SK-N-SH (cell line): ENCODE measurements around the gene SPTLC2. TPM values are rescaled to one million over a fixed set of nuclear protein-coding genes. Genes with fewer than 3 reads are reported as not detected.
A peak's percentile ranks its signal among the peaks of the same experiment; 100 is the strongest.

Experiments used
- CTCF ChIA-PET: fragments of 300-600, 350-600 bp; formaldehyde crosslinking; extraction: SDS; loops from one replicate; lab custom pipeline; 2021; lab: Yijun Ruan, JAX
- POLR2A ChIA-PET: fragments of 350-600 bp; sonication (Branson Sonifier 250); formaldehyde crosslinking; extraction: SDS; loops from one replicate; lab custom pipeline; 2020; ENCODE audit warnings: antibody characterized with exemption, inconsistent platforms; lab: Yijun Ruan, JAX
- DNase-seq: peaks from one replicate; pipeline ENCODE4 v3.0.0; 2012
- H2AFZ ChIP-seq: fragments of 200-600 bp; sonication (generic); 2 replicates; pipeline ENCODE4 v1.8.1; 2016; ENCODE audit warnings: antibody characterized with exemption, mild to moderate bottlenecking, low read depth
- H3F3A ChIP-seq: fragments of 200-600 bp; sonication (generic); replicated peaks from 2 replicates; pipeline ENCODE3; 2016; ENCODE audit warnings: antibody characterized with exemption, mild to moderate bottlenecking; ENCODE audit not compliant: insufficient read depth
- H3K27ac ChIP-seq, 2 experiments: fragments of 200-500 bp in 1 of 2; fragments of 200-600 bp in 1 of 2; sonication (Bioruptor generic) in 1 of 2; sonication (generic), shearing (Covaris generic) in 1 of 2; 2 replicates each; pipeline versions ENCODE4 v1.5.1 to v1.6.1; 2014 to 2016; ENCODE audit warnings: low read depth in 2 of 2, inconsistent platforms in 1 of 2, low read length in 1 of 2, mild to moderate bottlenecking in 1 of 2, mixed read lengths in 1 of 2
- H3K27me3 ChIP-seq: fragments of 200-600 bp; sonication (generic), shearing (Covaris generic); 2 replicates; pipeline ENCODE4 v1.6.1; 2016; ENCODE audit warnings: mixed run types; ENCODE audit not compliant: insufficient read depth
- H3K36me3 ChIP-seq, 2 experiments: fragments of 200-500 bp in 1 of 2; fragments of 200-600 bp in 1 of 2; sonication (Bioruptor generic) in 1 of 2; sonication (generic) in 1 of 2; replicated peaks in 1 of 2; 2 replicates each; pipeline versions ENCODE3 to v1.5.1; 2014 to 2016; ENCODE audit warnings: low read length in 1 of 2, mild to moderate bottlenecking in 1 of 2; ENCODE audit not compliant: insufficient read depth in 2 of 2, control insufficient read depth in 1 of 2
- H3K4me1 ChIP-seq, 2 experiments: fragments of 200-500 bp in 1 of 2; fragments of 200-600 bp in 1 of 2; sonication (Bioruptor generic) in 1 of 2; sonication (generic), shearing (Covaris generic) in 1 of 2; 2 replicates each; pipeline versions ENCODE4 v1.5.1 to v1.6.1; 2014 to 2016; ENCODE audit warnings: low read depth in 1 of 2, low read length in 1 of 2, mixed run types in 1 of 2; ENCODE audit not compliant: insufficient read depth in 2 of 2, control insufficient read depth in 1 of 2
- H3K4me2 ChIP-seq: fragments of 200-600 bp; sonication (generic), shearing (Covaris generic); 2 replicates; pipeline ENCODE4 v1.6.1; 2017; ENCODE audit warnings: mixed run types
- H3K4me3 ChIP-seq, 2 experiments: fragments of 200-500 bp in 1 of 2; fragments of 200-600 bp in 1 of 2; sonication (Bioruptor generic) in 1 of 2; sonication (generic), shearing (Covaris generic) in 1 of 2; 2 replicates each; pipeline versions ENCODE4 v1.5.1 to v1.8.1; 2014 to 2016; ENCODE audit warnings: low read depth in 2 of 2, inconsistent platforms in 1 of 2, low read length in 1 of 2, mild to moderate bottlenecking in 1 of 2, mixed read lengths in 1 of 2, moderate library complexity in 1 of 2
- H3K79me2 ChIP-seq: fragments of 200-600 bp; sonication (generic); 2 replicates; pipeline ENCODE4 v1.8.1; 2017; ENCODE audit warnings: mild to moderate bottlenecking; ENCODE audit not compliant: insufficient read depth
- H3K9ac ChIP-seq: fragments of 200-600 bp; sonication (generic); 2 replicates; pipeline ENCODE4 v1.6.1; 2017; ENCODE audit warnings: mixed run types
- H3K9me2 ChIP-seq: fragments of 200-600 bp; sonication (generic); 2 replicates; pipeline ENCODE4 v1.6.1; 2017; ENCODE audit warnings: mixed run types
- H3K9me3 ChIP-seq: fragments of 200-600 bp; sonication (generic); 2 replicates; pipeline ENCODE4 v1.6.1; 2017; ENCODE audit warnings: mixed run types, mild to moderate bottlenecking, moderate library complexity
- H4K20me1 ChIP-seq: fragments of 200-600 bp; sonication (generic); 2 replicates; pipeline ENCODE4 v1.6.1; 2017; ENCODE audit warnings: mild to moderate bottlenecking, mixed run types; ENCODE audit not compliant: insufficient read depth
- CTCF ChIP-seq: fragments of 200-600 bp; sonication (generic); IDR thresholded peaks from 2 replicates; pipeline ENCODE4 v1.6.1; 2017; ENCODE audit warnings: antibody characterized with exemption, mild to moderate bottlenecking, moderate library complexity
- EZH2phosphoT487 ChIP-seq: fragments of 200-600 bp; sonication (generic); IDR thresholded peaks from 2 replicates; pipeline ENCODE4 v1.6.1; 2017; ENCODE audit warnings: low read depth, mixed run types, mild to moderate bottlenecking, antibody characterized with exemption, moderate library complexity, borderline replicate concordance
- FOXJ3 ChIP-seq: sonication (generic); formaldehyde crosslinking; IDR thresholded peaks from 2 replicates; pipeline ENCODE4 v1.5.1; 2020; ENCODE audit warnings: mild to moderate bottlenecking, missing genetic modification reagents
- IRF3 ChIP-seq: fragments of 150-350 bp; IDR thresholded peaks from 2 replicates; pipeline ENCODE4 v1.6.1; 2016; ENCODE audit warnings: mild to moderate bottlenecking, low read depth, low read length
- JUND ChIP-seq: IDR thresholded peaks from 2 replicates; pipeline ENCODE4 v1.4.0; 2012
- POLR2AphosphoS5 ChIP-seq: IDR thresholded peaks from 2 replicates; pipeline ENCODE4 v1.6.1; 2012; ENCODE audit warnings: low read depth, low read length
- RAD21 ChIP-seq: IDR thresholded peaks from 2 replicates; pipeline ENCODE4 v1.6.1; 2012; ENCODE audit warnings: mild to moderate bottlenecking, low read length
- REST ChIP-seq: IDR thresholded peaks from 2 replicates; pipeline ENCODE4 v1.6.1; 2012; ENCODE audit warnings: mild to moderate bottlenecking, low read depth, low read length, moderate library complexity
- RXRA ChIP-seq: IDR thresholded peaks from 2 replicates; pipeline ENCODE4 v1.4.0; 2012; ENCODE audit warnings: low read depth, mild to moderate bottlenecking, borderline replicate concordance
- SIN3A ChIP-seq: IDR thresholded peaks from 2 replicates; pipeline ENCODE4 v1.6.1; 2012; ENCODE audit warnings: low read depth, mild to moderate bottlenecking, low read length, moderate library complexity, borderline replicate concordance
- SMC3 ChIP-seq: IDR thresholded peaks from 2 replicates; pipeline ENCODE4 v1.6.1; 2012; ENCODE audit warnings: low read depth, low read length, improper control_type of control experiment
- USF1 ChIP-seq: IDR thresholded peaks from 2 replicates; pipeline ENCODE4 v1.4.0; 2012; ENCODE audit warnings: low read depth, borderline replicate concordance
- ZBTB33 ChIP-seq: IDR thresholded peaks from 2 replicates; pipeline ENCODE4 v1.4.0; 2012; ENCODE audit warnings: low read depth, borderline replicate concordance
- WGBS: methylation state at CpG from one replicate; pipeline ENCODE4 v1.1.6; 2017; ENCODE audit warnings: low lambda C conversion rate; 5-methylcytosine and 5-hydroxymethylcytosine counted together
- polyA plus RNA-seq, 3 experiments: library from polyadenylated mRNA; depleted of rRNA; stranded (reverse); fragments of >200 nt; gene quantifications; 2 replicates each; pipeline ENCODE4 v1.2.3, GENCODE V29; 2012

The SPTLC2 gene
- polyA plus RNA-seq, 1 of the 3 experiments (the other 2 are of a cell fraction): 10.2 TPM

GRCh38 chr14:77642407-77642806 is 26.0 kb upstream of the SPTLC2 start:
- ChIA-PET POLR2A (no interaction called here), CTCF (no interaction called here)
- TF ChIP-seq JUND: no peak
- no peak for TF ChIP-seq USF1
- no peak for TF ChIP-seq RAD21
- Histone ChIP-seq H3K9ac (no peak overlapping the region), H3K79me2 (no peaks in the 10 kb centered on the region), H3K4me2 (no peak overlapping the region), H3F3A (peaks cover 24% of the 10 kb centered on the region), H3K4me3 (no peak overlapping the region), H3K27ac (no peak overlapping the region), H3K36me3 (no peaks in the 10 kb centered on the region), H2AFZ (no peak overlapping the region), H4K20me1 (no peaks in the 10 kb centered on the region), H3K4me1 (0 out of 4 replicates have a peak, but pooled peaks cover 0 to 3% of the 10 kb centered on the region in 2 experiments), H3K27me3 (no peaks in the 10 kb centered on the region), H3K9me2 (no peaks in the 10 kb centered on the region), H3K9me3 (no peaks in the 10 kb centered on the region)
- WGBS: 75% methylated on average over 7 of the region's 7 CpGs
- DNase-seq: no peak

- Histone ChIP-seq H3K4me3 (no peak overlapping the region), H3K79me2 (no peaks in the 10 kb centered on the region), H3K4me1 (0 out of 4 replicates have a peak, but pooled peaks cover 0 to 3% of the 10 kb centered on the region in 2 experiments), H2AFZ (peak overlapping the region; percentile 43; the same call in 1 of the 2 replicates), H3K4me2 (no peak overlapping the region), H3K27me3 (no peaks in the 10 kb centered on the region), H3K9me2 (no peaks in the 10 kb centered on the region), H3F3A (peaks cover 24% of the 10 kb centered on the region), H4K20me1 (no peaks in the 10 kb centered on the region), H3K27ac (peak overlapping the region in 1 of 2 experiments; percentile 93; a peak in 1 of 4 replicates), H3K9ac (no peak overlapping the region), H3K36me3 (no peaks in the 10 kb centered on the region), H3K9me3 (no peaks in the 10 kb centered on the region)
- 86% methylated on average over 47 of the region's 47 CpGs for WGBS
- CTCF ChIA-PET: no interaction called here
- POLR2A ChIA-PET: no interaction called here
- TF ChIP-seq SMC3 (no peak), RAD21 (no peak), JUND (no peak), REST (no peak), USF1 (no peak), ZBTB33 (no peak), CTCF (no peak), SIN3A (no peak), RXRA (no peak), EZH2phosphoT487 (no peak), FOXJ3 (CRISPR knock-in tag) (no peak), IRF3 (no peak), POLR2AphosphoS5 (no peak)
- DNase-seq: no peak
Observed at GRCh38 chr14:77641534-77642341, 25.3 kb upstream of the SPTLC2 start.
